Right cardiac atrium (tissue), 5 donors: Measurements from ENCODE around the gene PAX7. TPM values are rescaled to one million over a fixed set of nuclear protein-coding genes. Genes with fewer than 3 reads are reported as not detected.

Experiments
- ATAC-seq, 2 donors: fragments of 200-7000 bp; cut with Tn5 transposase; one replicate each; pipeline versions ENCODE4 v1.8.0 to v1.9.1; 2020; ENCODE audit warnings: moderate library complexity in 2 of 2, mild to moderate bottlenecking in 1 of 2
- DNase-seq, 3 donors: peaks; one replicate each; pipeline ENCODE4 v3.0.0-alpha.2; 2020
- H3K27ac ChIP-seq: one replicate; pipeline ENCODE4 v1.5.1; 2013; ENCODE audit warnings: mild to moderate bottlenecking, low read length, control low read depth, moderate library complexity
- H3K27me3 ChIP-seq: one replicate; pipeline ENCODE4 v1.6.1; 2013; ENCODE audit not compliant: control insufficient read depth, insufficient read depth
- H3K4me1 ChIP-seq: one replicate; pipeline ENCODE4 v1.6.1; 2013; ENCODE audit warnings: low read length; ENCODE audit not compliant: control insufficient read depth, insufficient read depth
- H3K4me3 ChIP-seq: one replicate; pipeline ENCODE4 v1.5.1; 2013; ENCODE audit warnings: low read length, control low read depth
- H3K9me3 ChIP-seq: one replicate; pipeline ENCODE4 v1.6.1; 2013; ENCODE audit warnings: low read length; ENCODE audit not compliant: control insufficient read depth
- WGBS: extraction: QIAGEN DNeasy Blood & Tissue Kit; methylation state at CpG from one replicate; pipeline ENCODE4 v1.1.7; 2013; 5-methylcytosine and 5-hydroxymethylcytosine counted together
- intact Hi-C, 4 donors: fragments of 100-400 bp; cut with DNase I; formaldehyde crosslinking; loops; one replicate each; pipeline versions ENCODE4 v1.11.0 to v1.14.0; 2022 to 2023
- polyA plus RNA-seq: library from polyadenylated mRNA; stranded (reverse); fragments of 200-250 nt; gene quantifications from one replicate; pipeline ENCODE4 v1.2.3, GENCODE V29; 2013
- total RNA-seq, 4 donors: library from RNA; stranded (reverse); fragmentation: NEBNext Ultra II Directional; extraction: Animal tissue kit (Norgen Biotek cat#: 25700); gene quantifications; one replicate each; pipeline ENCODE4 v1.2.1, GENCODE V29; 2021
- donor health status: healthy with polysubstance abuse.
- donor health status: DM: no; HTN: yes; CAD: no.
- donor health status: DM: no; HTN: no; CAD: no.
- donor health status: DM: no; HTN: yes; CAD: no; lungs with severe emphysema.
- donor health status: DM: yes; HTN: yes; CAD: no.

PAX7 gene
- total and polyA plus RNA-seq, 5 donors: not detected

GRCh38 chr1:18668750-18669404, 38.2 kb downstream of the PAX7 start:
- Histone ChIP-seq H3K4me3 (no peak overlapping the region), H3K9me3 (no peaks in the 10 kb centered on the region), H3K27ac (no peak overlapping the region), H3K27me3 (no peaks in the 10 kb centered on the region), H3K4me1 (no peaks in the 10 kb centered on the region)
- WGBS: 68% methylated on average over 4 of the region's 4 CpGs
- ATAC-seq: no peak
- intact Hi-C loops: no loop called here
- no peak for DNase-seq

- H3K4me3 ChIP-seq: no peak overlapping the region
- intact Hi-C loops: no loop called here
- H3K27ac ChIP-seq: no peak overlapping the region
- WGBS: 76% methylated on average over 13 of the region's 13 CpGs
- H3K4me1 ChIP-seq: no peaks in the 10 kb centered on the region
- no peak for ATAC-seq
- no peak for DNase-seq
- no peaks in the 10 kb centered on the region for H3K9me3 ChIP-seq
- H3K27me3 ChIP-seq: no peaks in the 10 kb centered on the region
Observed at GRCh38 chr1:18670121-18670867, 39.6 kb downstream of the PAX7 start.

GRCh38 chr1:18670868-18671225, 40.2 kb downstream of the PAX7 start:
- no peaks in the 10 kb centered on the region for H3K4me1 ChIP-seq
- 86% methylated on average over 5 of the region's 5 CpGs for WGBS
- no peak overlapping the region for H3K27ac ChIP-seq
- no peaks in the 10 kb centered on the region for H3K27me3 ChIP-seq
- ATAC-seq (no peak), DNase-seq (no peak)
- H3K9me3 ChIP-seq: no peaks in the 10 kb centered on the region
- intact Hi-C loops: no loop called here
- H3K4me3 ChIP-seq: no peak overlapping the region

- intact Hi-C loops: no loop called here
- Histone ChIP-seq H3K27me3 (no peaks in the 10 kb centered on the region), H3K27ac (no peak overlapping the region), H3K4me1 (no peaks in the 10 kb centered on the region), H3K4me3 (no peak overlapping the region), H3K9me3 (no peaks in the 10 kb centered on the region)
- DNase-seq (no peak), ATAC-seq (no peak)
- WGBS: 47% methylated on average over 5 of the region's 5 CpGs
Observed at GRCh38 chr1:18673976-18674375, 43.3 kb downstream of the PAX7 start.

GRCh38 chr1:18676332-18676781, 45.7 kb downstream of the PAX7 start:
- no peaks in the 10 kb centered on the region for H3K4me1 ChIP-seq
- intact Hi-C loops: no loop called here
- 16% methylated on average over 6 of the region's 6 CpGs for WGBS
- H3K4me3 ChIP-seq: no peak overlapping the region
- no peak overlapping the region for H3K27ac ChIP-seq
- no peaks in the 10 kb centered on the region for H3K27me3 ChIP-seq
- ATAC-seq (no peak), DNase-seq (no peak)
- no peaks in the 10 kb centered on the region for H3K9me3 ChIP-seq

GRCh38 chr1:18681423-18681835, 50.8 kb downstream of the PAX7 start:
- intact Hi-C loops: no loop called here
- DNase-seq: no peak
- Histone ChIP-seq H3K9me3 (no peaks in the 10 kb centered on the region), H3K4me1 (no peaks in the 10 kb centered on the region), H3K27me3 (no peaks in the 10 kb centered on the region), H3K4me3 (no peak overlapping the region), H3K27ac (no peak overlapping the region)
- 74% methylated on average over 4 of the region's 4 CpGs for WGBS
- ATAC-seq: no peak

- no peak for ATAC-seq
- WGBS: 57% methylated on average over 3 of the region's 3 CpGs
- H3K27me3 ChIP-seq: no peaks in the 10 kb centered on the region
Observed at GRCh38 chr1:18682375-18682774, 51.7 kb downstream of the PAX7 start.

GRCh38 chr1:18684303-18684702, 53.7 kb downstream of the PAX7 start:
- no peaks in the 10 kb centered on the region for H3K4me1 ChIP-seq
- no peak overlapping the region for H3K4me3 ChIP-seq
- DNase-seq (no peak), ATAC-seq (no peak)
- no peak overlapping the region for H3K27ac ChIP-seq
- H3K9me3 ChIP-seq: no peaks in the 10 kb centered on the region
- 36% methylated on average over 16 of the region's 16 CpGs for WGBS
- H3K27me3 ChIP-seq: no peaks in the 10 kb centered on the region
- intact Hi-C loops: no loop called here

More at GRCh38 chr1:18682375-18682774, 51.7 kb downstream of the PAX7 start:
- Histone ChIP-seq H3K4me1 (no peaks in the 10 kb centered on the region), H3K9me3 (no peaks in the 10 kb centered on the region), H3K27ac (no peak overlapping the region), H3K4me3 (no peak overlapping the region)
- DNase-seq: no peak
- intact Hi-C loops: no loop called here

GRCh38 chr1:18686540-18686939, 55.9 kb downstream of the PAX7 start:
- Histone ChIP-seq H3K9me3 (no peaks in the 10 kb centered on the region), H3K27me3 (no peaks in the 10 kb centered on the region), H3K27ac (no peak overlapping the region), H3K4me3 (no peak overlapping the region), H3K4me1 (no peaks in the 10 kb centered on the region)
- intact Hi-C loops: no loop called here
- ATAC-seq (no peak), DNase-seq (no peak)
- 74% methylated on average over 3 of the region's 3 CpGs for WGBS

GRCh38 chr1:18687273-18687672, 56.6 kb downstream of the PAX7 start:
- DNase-seq: no peak
- 75% methylated on average over 7 of the region's 7 CpGs for WGBS
- intact Hi-C loops: no loop called here
- Histone ChIP-seq H3K4me1 (no peaks in the 10 kb centered on the region), H3K9me3 (no peaks in the 10 kb centered on the region), H3K27me3 (no peaks in the 10 kb centered on the region), H3K4me3 (no peak overlapping the region), H3K27ac (no peak overlapping the region)
- ATAC-seq: no peak

- no peak for DNase-seq
- H3K27ac ChIP-seq: no peak overlapping the region
- H3K27me3 ChIP-seq: no peaks in the 10 kb centered on the region
- no peaks in the 10 kb centered on the region for H3K9me3 ChIP-seq
- intact Hi-C loops: no loop called here
- H3K4me1 ChIP-seq: no peaks in the 10 kb centered on the region
- WGBS: 88% methylated on average over 20 of the region's 20 CpGs
- H3K4me3 ChIP-seq: no peak overlapping the region
- ATAC-seq: no peak
Observed at GRCh38 chr1:18691648-18692047, 61.0 kb downstream of the PAX7 start.
